Measurements from ENCODE around the gene CCNC.
A peak's percentile ranks its signal among the peaks of the same experiment; 100 is the strongest.

Gene CCNC

GRCh38 chr6:99543968-99544367 lies 24.5 kb downstream of the CCNC start:
- DNase-seq, result no peak

GRCh38 chr6:99530627-99531026 lies 37.8 kb downstream of the CCNC start:
- no peak for DNase-seq

GRCh38 chr6:99522531-99522930 lies 45.9 kb downstream of the CCNC start:
- no peak for DNase-seq

DNA sequence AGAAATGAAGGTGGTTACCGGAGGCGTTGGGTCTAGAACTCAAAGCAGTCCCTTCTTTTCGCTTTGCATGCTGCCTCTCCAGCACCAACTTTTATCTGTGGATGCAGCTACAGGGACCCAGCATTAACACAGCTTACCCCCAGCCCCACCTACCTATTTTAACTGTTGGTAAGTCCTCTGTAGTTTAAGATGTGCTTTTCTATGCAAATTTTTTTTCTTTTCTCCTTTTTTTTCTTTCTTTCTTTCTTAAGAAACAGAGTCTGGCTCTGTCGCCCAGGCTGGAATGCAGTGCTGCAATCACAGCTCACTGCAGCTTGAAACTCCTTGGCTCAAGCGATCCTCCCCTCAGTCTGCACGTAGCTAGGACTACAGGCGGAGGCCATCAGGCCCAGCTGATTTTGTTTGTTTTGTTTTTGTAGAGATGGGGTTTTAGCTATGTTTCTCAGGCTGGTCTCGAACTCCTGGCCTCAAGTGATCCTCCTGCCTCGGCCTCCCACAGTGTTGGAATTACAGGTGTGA lies 46.8 kb downstream of the CCNC start:
- no peak for DNase-seq

DNA sequence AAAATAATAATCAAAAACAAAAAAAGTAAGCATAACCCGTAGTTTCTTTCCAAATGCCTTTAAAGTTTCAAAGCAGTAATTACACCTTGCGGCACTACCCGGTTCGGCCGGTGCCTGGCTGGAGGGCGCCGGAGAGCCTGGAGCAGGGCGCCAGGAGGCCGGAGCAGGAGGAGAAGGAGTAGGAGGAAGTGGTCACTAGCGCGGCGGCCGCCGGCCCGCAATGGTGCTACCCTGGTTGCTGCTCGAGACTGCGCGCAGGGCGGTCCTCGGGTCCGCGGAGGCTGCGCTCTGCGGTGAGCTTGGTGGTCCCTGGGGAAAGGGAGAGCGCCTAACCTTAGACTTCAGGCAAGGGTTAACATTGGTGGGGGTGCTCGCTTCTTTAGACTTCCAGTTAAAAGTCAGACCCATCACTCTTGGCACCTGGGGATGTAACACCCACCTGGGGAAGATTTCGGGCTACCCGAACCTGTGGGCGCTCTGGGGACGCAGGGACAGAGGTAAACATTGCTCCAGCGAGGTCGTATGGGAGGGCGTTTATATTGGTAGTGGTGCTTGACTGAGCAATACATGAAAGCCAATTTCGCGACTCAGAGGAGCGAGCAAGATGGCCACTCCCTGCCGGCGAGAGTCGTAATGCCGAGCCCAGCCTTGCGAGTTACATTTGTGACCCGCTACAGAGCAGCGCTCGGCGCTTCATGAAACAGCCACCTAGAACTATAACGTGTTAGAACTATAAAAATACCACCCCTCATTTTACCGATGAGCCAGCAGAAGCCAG lies 47.4 kb downstream of the CCNC start:
- DNase-seq, result peak; percentile 71

DNA sequence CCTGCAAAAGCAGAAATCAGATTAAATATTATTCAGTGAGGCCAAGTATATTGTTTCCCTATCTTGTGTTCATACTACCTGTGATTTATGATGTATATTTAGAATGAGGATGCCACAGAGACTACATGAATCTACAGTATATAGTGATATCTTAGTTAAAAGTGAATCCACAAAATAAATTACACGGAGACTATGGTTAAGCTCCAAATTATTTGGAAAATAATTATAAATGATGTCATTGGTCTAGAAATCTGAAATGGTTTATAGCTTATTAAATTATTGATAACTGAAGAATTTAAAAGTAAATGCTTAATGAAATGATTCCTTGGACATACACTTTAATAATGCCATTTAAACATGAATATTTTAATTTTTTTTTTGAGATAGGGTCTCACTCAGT lies 49.0 kb downstream of the CCNC start:
- DNase-seq, result no peak

- no peak for DNase-seq
Measured at GRCh38 chr6:99514089-99514488, 54.4 kb downstream of the CCNC start.

DNA sequence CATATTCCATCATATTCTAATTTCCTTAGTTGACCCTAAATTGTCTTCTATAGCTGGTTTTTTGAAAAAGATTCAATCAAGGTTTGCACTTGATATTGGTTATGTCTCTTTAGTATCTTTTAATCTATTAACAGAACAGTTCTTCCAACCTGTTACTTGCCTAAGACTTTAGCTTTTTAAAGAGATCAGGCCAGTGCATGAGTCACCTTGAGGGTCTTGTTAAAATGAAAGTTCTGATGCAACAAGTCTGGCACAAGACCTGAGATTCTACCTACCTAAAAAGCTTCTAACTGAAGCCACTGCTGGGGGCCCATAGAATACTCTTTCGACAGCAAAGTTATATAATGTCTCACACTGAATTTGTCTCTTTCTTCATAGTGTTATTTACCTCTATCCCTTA lies 56.4 kb downstream of the CCNC start:
- DNase-seq, result no peak

- DNase-seq, result no peak
Measured at GRCh38 chr6:99507648-99508047, 60.8 kb downstream of the CCNC start.

- no peak for DNase-seq
Measured at GRCh38 chr6:99501762-99502161, 66.7 kb downstream of the CCNC start.

DNA sequence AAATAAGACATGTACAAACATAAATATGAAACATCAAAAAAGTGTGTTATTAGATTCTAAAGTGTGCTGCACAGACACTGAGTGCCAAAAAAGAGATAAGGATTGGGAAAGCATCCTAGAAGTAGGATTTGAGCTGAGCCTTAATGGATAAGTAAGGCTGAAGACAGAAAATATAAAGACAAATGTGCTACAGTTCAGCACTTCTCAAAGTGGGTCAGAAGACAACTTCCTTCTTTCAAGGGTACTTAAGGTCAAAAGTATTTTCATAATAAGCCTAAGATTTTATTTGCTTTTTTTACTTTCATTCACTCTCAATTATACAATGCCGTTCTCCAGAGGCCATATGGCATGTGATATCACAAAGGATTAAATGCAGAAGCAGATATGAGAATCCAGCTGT lies 70.0 kb downstream of the CCNC start:
- DNase-seq, result no peak

DNA sequence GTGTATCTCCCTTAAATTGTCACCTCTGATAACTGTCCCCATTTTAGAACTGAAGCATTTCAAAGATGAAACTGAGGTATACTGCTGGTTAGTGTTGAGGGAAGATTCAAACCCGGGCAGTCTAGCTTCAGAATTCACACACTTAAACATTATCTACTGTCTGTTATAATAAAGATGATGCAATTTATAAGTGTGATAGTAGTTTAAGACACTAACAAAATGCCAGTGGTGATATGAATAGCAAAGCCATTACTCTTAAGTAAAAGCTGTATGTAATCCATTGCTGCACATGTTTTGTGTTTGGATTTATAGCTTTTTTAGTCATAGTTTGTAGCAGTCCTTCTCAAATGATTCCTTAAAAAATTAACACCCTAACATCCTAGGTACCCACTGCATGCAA lies 73.0 kb downstream of the CCNC start:
- no peak for DNase-seq
